ENCODE data around the gene GMEB2. TPM values are rescaled to one million over a fixed set of nuclear protein-coding genes. Genes with fewer than 3 reads are reported as not detected.

GMEB2 gene
- total RNA-seq, 1 donor from 2014 or later: 8.0 TPM

GRCh38 chr20:63555661-63556381 lies 71.1 kb downstream of the GMEB2 start:
- no peaks in the 10 kb centered on the region for H4K20me1 ChIP-seq (ENCODE audit: low read depth)
- Mint-ChIP-seq H3K9me3 (peaks cover 2% of the 10 kb centered on the region), H3K27me3 (ENCODE audit: insufficient read depth, low read depth) (peaks cover 5% of the 10 kb centered on the region), H3K4me3 (peak overlapping the region; percentile 64), H3K36me3 (peaks cover 2% of the 10 kb centered on the region), H3K4me1 (peaks cover 10% of the 10 kb centered on the region), H3K27ac (no peak overlapping the region)
- TF ChIP-seq EZH2phosphoT487 (IDR thresholded peaks at IDR 0.05) (no peak), CTCF (IDR thresholded peaks at IDR 0.05) (no peak), EZH2 (IDR thresholded peaks at IDR 0.05) (no peak)
- no peak overlapping the region for H2AFZ ChIP-seq (replicated peaks)
- H3K4me1 ChIP-seq: peaks cover 12% of the 10 kb centered on the region
- no peak overlapping the region for H3K9ac ChIP-seq
- H3K36me3 ChIP-seq: no peaks in the 10 kb centered on the region
- no peak overlapping the region for H3K4me3 ChIP-seq
- no peak overlapping the region for H3K4me2 ChIP-seq
- H3K79me2 ChIP-seq (ENCODE audit: low read depth): no peaks in the 10 kb centered on the region
- no peaks in the 10 kb centered on the region for H3K9me3 ChIP-seq (ENCODE audit: low read depth)
- peaks cover 9% of the 10 kb centered on the region for H3K27me3 ChIP-seq
- no peak overlapping the region for H3K27ac ChIP-seq
- peaks cover 19% of the 10 kb centered on the region for H3F3A ChIP-seq (ENCODE audit: low read depth)
- DNase-seq (ENCODE audit: low spot score): no peak

DNA sequence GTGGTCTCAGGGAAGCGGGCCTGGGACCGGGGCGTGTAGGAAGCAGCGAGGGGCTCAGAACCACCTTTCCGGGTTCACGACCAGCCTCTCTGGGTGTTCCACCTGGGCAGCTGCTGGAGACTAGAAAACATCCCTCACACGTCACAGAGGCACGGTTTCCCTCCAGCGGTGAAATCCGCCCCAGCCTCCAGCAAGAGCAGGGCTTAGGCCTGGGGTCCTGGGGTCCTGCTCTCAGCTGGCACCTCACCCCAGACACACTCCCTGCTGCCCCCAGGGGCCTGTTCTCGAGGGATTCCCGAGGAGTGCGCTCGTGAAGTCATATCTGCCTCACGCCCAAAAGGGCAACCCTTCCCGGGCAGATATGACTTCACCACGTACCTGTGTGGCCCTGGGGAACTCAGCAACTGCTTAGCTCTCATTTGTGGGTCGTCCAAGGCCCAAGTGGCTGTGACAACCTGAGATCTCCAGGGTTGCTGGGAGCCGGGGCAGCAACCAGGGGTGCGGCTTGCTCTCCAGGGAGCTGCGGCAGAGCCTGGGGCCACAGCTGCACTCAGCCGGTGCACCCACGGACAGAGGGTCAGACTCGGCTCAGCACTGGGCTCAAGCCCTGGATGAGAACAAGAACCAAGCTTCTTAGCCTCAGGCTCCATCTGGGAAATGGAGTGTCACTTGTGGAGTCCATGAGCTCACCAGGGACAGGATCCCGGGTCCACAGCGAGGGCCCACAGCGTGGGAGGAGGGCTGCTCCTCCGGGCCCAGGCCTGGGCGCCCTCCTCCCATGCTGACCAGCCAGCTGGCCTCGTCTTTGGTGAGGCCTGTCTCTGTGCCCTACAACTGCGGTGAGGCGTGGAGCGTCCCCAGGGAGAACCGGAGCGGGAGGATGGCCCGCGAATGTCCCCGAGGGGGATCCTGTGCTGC lies 72.3 kb downstream of the GMEB2 start:
- Mint-ChIP-seq H3K4me1 (peaks cover 10% of the 10 kb centered on the region), H3K9me3 (peaks cover 2% of the 10 kb centered on the region), H3K27ac (no peak overlapping the region), H3K4me3 (peak overlapping the region; percentile 79), H3K36me3 (peaks cover 2% of the 10 kb centered on the region), H3K27me3 (ENCODE audit: insufficient read depth, low read depth) (peaks cover 5% of the 10 kb centered on the region)
- no peaks in the 10 kb centered on the region for H3K79me2 ChIP-seq (ENCODE audit: low read depth)
- H3K9ac ChIP-seq: no peak overlapping the region
- H3K9me3 ChIP-seq (ENCODE audit: low read depth): no peaks in the 10 kb centered on the region
- peaks cover 12% of the 10 kb centered on the region for H3K4me1 ChIP-seq
- no peak overlapping the region for H3K27ac ChIP-seq
- H3K27me3 ChIP-seq: peaks cover 9% of the 10 kb centered on the region
- peak overlapping the region; percentile 77 for H3K4me2 ChIP-seq
- H3K36me3 ChIP-seq: no peaks in the 10 kb centered on the region
- DNase-seq (ENCODE audit: low spot score): peak; percentile 40
- H3F3A ChIP-seq (ENCODE audit: low read depth): peaks cover 19% of the 10 kb centered on the region
- H3K4me3 ChIP-seq: peak overlapping the region; percentile 86
- TF ChIP-seq CTCF (IDR thresholded peaks at IDR 0.05) (no peak), EZH2 (IDR thresholded peaks at IDR 0.05) (no peak), EZH2phosphoT487 (IDR thresholded peaks at IDR 0.05) (no peak)
- no peaks in the 10 kb centered on the region for H4K20me1 ChIP-seq (ENCODE audit: low read depth)
- H2AFZ ChIP-seq (replicated peaks): peak overlapping the region; percentile 89

DNA sequence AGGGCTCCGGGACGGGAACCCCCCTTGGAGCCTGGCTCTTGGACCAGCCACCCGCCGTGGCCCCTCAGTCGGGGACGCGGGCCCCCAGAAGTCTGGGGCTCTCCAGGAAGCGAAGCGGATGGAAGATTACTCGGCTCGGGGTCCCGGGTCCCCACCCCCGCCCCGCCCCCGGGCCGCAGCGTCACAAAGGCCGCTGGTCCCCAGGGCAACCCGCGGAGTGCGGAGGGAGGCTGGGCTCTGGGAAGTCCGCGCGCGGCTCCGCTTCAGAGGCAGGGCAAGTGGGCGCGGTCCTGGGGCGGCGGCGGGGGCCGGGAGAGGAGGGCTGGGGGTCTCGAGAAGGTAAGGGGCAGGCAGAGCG lies 73.0 kb downstream of the GMEB2 start, which contains the start of gene FNDC11:
Gene FNDC11, plus strand, starts transcription at position 227 of the 358 bp plus-strand sequence. CDS start 1,505 bp downstream, outside the sequence.
- H3K4me3 ChIP-seq: peak within 1 kb of the TSS; percentile 86
- H3K9me3 ChIP-seq (ENCODE audit: low read depth): no peaks in the 10 kb centered on the region
- H3K27me3 ChIP-seq: peaks cover 9% of the 10 kb centered on the region
- no peaks in the 10 kb centered on the region for H3K79me2 ChIP-seq (ENCODE audit: low read depth)
- no peak within 1 kb of the TSS for H3K9ac ChIP-seq
- H3K4me1 ChIP-seq: peaks cover 12% of the 10 kb centered on the region
- TF ChIP-seq EZH2phosphoT487 (IDR thresholded peaks at IDR 0.05) (no peak), CTCF (IDR thresholded peaks at IDR 0.05) (no peak), EZH2 (IDR thresholded peaks at IDR 0.05) (no peak)
- H3K4me2 ChIP-seq: peak within 1 kb of the TSS; percentile 77
- peak within 1 kb of the TSS; percentile 89 for H2AFZ ChIP-seq (replicated peaks)
- peaks cover 8% of the 10 kb centered on the region for H3K27me3 Mint-ChIP-seq (ENCODE audit: insufficient read depth, low read depth)
- no peaks in the 10 kb centered on the region for H3K36me3 ChIP-seq
- H3K27ac ChIP-seq: no peak within 1 kb of the TSS
- peaks cover 2% of the 10 kb centered on the region for H3K9me3 Mint-ChIP-seq
- peak within 1 kb of the TSS; percentile 79 for H3K4me3 Mint-ChIP-seq
- no peak within 1 kb of the TSS for H3K27ac Mint-ChIP-seq
- DNase-seq (ENCODE audit: low spot score): peak; percentile 87
- H3K36me3 Mint-ChIP-seq: peaks cover 2% of the 10 kb centered on the region
- H3K4me1 Mint-ChIP-seq: peaks cover 14% of the 10 kb centered on the region
- peaks cover 19% of the 10 kb centered on the region for H3F3A ChIP-seq (ENCODE audit: low read depth)
- H4K20me1 ChIP-seq (ENCODE audit: low read depth): no peaks in the 10 kb centered on the region
